Measurements from ENCODE around the gene SPDYE6.
A peak's percentile ranks its signal among the peaks of the same experiment; 100 is the strongest.

The SPDYE6 gene

GRCh38 chr7:102398543-102398942 lies 42.3 kb upstream of the SPDYE6 start:
- TF ChIP-seq FOXP2 (optimal IDR thresholded peaks at IDR 0.05; ENCODE audit: borderline replicate concordance, extremely low read depth, extremely low read length, insufficient read depth) = no peak
- no peak for TF ChIP-seq SIN3A (IDR thresholded peaks at IDR 0.05; ENCODE audit: borderline replicate concordance, insufficient read depth, low read length)
- no peak for TF ChIP-seq POLR2AphosphoS5 (IDR thresholded peaks at IDR 0.05; ENCODE audit: low read depth, low read length)
- no peak for TF ChIP-seq TAF1 (IDR thresholded peaks at IDR 0.05; ENCODE audit: borderline replicate concordance, insufficient read depth, low read length)
- no peak for TF ChIP-seq REST (IDR thresholded peaks at IDR 0.05; ENCODE audit: insufficient read depth in 1 of 2, low read depth in 2 of 2, low read length in 2 of 2)

GRCh38 chr7:102396710-102397019 lies 40.4 kb upstream of the SPDYE6 start:
- TF ChIP-seq TAF1 (IDR thresholded peaks at IDR 0.05; ENCODE audit: borderline replicate concordance, insufficient read depth, low read length) (no peak), POLR2AphosphoS5 (IDR thresholded peaks at IDR 0.05; ENCODE audit: low read depth, low read length) (no peak), SIN3A (IDR thresholded peaks at IDR 0.05; ENCODE audit: borderline replicate concordance, insufficient read depth, low read length) (no peak), REST (IDR thresholded peaks at IDR 0.05; ENCODE audit: insufficient read depth in 1 of 2, low read depth in 2 of 2, low read length in 2 of 2) (no peak)

- TF ChIP-seq SIN3A (IDR thresholded peaks at IDR 0.05; ENCODE audit: borderline replicate concordance, insufficient read depth, low read length) (peak; percentile 81; the same call in 1 of the 2 replicates), TAF1 (IDR thresholded peaks at IDR 0.05; ENCODE audit: borderline replicate concordance, insufficient read depth, low read length) (no peak), POLR2AphosphoS5 (IDR thresholded peaks at IDR 0.05; ENCODE audit: low read depth, low read length) (peak; percentile 83), FOXP2 (optimal IDR thresholded peaks at IDR 0.05; ENCODE audit: borderline replicate concordance, extremely low read depth, extremely low read length, insufficient read depth) (peak; percentile 98)
These were observed 39.8 kb upstream of the SPDYE6 start, which contains the start of gene PRKRIP1 for GRCh38 chr7:102395873-102396709. Gene PRKRIP1 (plus strand): TSS chr7:102396363. CDS start chr7:102396412, 49 bp downstream.

- no peak for TF ChIP-seq FOXP2 (optimal IDR thresholded peaks at IDR 0.05; ENCODE audit: borderline replicate concordance, extremely low read depth, extremely low read length, insufficient read depth)
- no peak for TF ChIP-seq SIN3A (IDR thresholded peaks at IDR 0.05; ENCODE audit: borderline replicate concordance, insufficient read depth, low read length)
- TF ChIP-seq TAF1 (IDR thresholded peaks at IDR 0.05; ENCODE audit: borderline replicate concordance, insufficient read depth, low read length) = no peak
- no peak for TF ChIP-seq POLR2AphosphoS5 (IDR thresholded peaks at IDR 0.05; ENCODE audit: low read depth, low read length)
- TF ChIP-seq REST (IDR thresholded peaks at IDR 0.05; ENCODE audit: insufficient read depth in 1 of 2, low read depth in 2 of 2, low read length in 2 of 2) = no peak
These were observed 39.3 kb upstream of the SPDYE6 start for GRCh38 chr7:102395592-102395872.

GRCh38 chr7:102393467-102393866 lies 37.2 kb upstream of the SPDYE6 start:
- TF ChIP-seq REST (IDR thresholded peaks at IDR 0.05; ENCODE audit: insufficient read depth in 1 of 2, low read depth in 2 of 2, low read length in 2 of 2) (no peak), TAF1 (IDR thresholded peaks at IDR 0.05; ENCODE audit: borderline replicate concordance, insufficient read depth, low read length) (no peak), FOXP2 (optimal IDR thresholded peaks at IDR 0.05; ENCODE audit: borderline replicate concordance, extremely low read depth, extremely low read length, insufficient read depth) (no peak), POLR2AphosphoS5 (IDR thresholded peaks at IDR 0.05; ENCODE audit: low read depth, low read length) (no peak), SIN3A (IDR thresholded peaks at IDR 0.05; ENCODE audit: borderline replicate concordance, insufficient read depth, low read length) (no peak)

Data from PFSK-1 (cell line).